ENCODE results near the gene PRR5L.

GRCh38 chr11:36407356-36407755 is 111.3 kb downstream of the PRR5L start:
- TF ChIP-seq CTCF (IDR thresholded peaks at IDR 0.05; ENCODE audit: insufficient read depth, low read length, poor library complexity, severe bottlenecking) (no peak), EZH2phosphoT487 (conservative IDR thresholded peaks at IDR 0.05; ENCODE audit: low read length) (no peak)

All from SU-DHL-6 (cell line).